ENCODE measurements around the gene GAB3.

Gene GAB3

GRCh38 chrX:154751203-154751668, 359 bp upstream of the GAB3 start:
- DNase-seq (ENCODE audit: low spot score) = no peak

- no peak for DNase-seq (ENCODE audit: low spot score)
Measured at GRCh38 chrX:154749856-154750255, 1.0 kb downstream of the GAB3 start.

GRCh38 chrX:154748712-154749339, 2.1 kb downstream of the GAB3 start:
- peak; percentile 44 for DNase-seq (ENCODE audit: low spot score)

GRCh38 chrX:154742613-154743012, 8.3 kb downstream of the GAB3 start:
- no peak for DNase-seq (ENCODE audit: low spot score)

GRCh38 chrX:154739952-154740465, 10.9 kb downstream of the GAB3 start:
- no peak for DNase-seq (ENCODE audit: low spot score)

DNA sequence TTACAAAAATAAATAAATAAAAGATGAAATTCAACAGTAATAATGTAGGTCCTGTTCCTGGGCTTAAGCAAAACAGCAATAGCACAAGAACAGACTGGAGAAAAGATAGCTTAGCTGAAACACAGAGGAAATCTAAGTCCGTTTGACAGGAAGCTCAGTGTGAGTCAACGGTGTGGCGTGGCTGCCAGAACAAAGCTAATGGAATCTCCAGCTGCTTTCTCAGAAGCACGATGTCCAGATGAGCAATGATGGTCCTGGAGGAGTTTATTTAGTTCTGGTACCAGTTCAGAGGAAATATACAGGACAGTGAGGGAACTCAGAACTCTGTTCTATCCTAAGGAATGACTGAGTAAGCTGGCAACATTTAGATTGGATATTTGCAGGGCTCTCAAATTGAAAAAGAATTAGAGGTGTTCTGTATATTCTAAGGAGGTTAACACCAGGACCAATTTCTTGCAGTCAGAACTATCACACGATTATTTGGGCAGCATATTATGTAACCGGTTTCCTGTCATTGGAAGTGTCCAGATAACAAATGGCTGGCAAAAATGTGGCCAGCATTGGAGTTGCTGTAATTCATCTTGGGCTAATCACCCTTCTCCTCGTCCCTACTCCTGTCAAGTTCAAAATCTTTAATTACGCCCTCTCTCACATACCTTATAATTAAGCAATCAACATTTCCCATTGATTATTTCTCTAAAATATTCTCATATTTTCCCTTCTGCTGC, 12.7 kb downstream of the GAB3 start:
- DNase-seq (ENCODE audit: low spot score) = peak; percentile 29

DNA sequence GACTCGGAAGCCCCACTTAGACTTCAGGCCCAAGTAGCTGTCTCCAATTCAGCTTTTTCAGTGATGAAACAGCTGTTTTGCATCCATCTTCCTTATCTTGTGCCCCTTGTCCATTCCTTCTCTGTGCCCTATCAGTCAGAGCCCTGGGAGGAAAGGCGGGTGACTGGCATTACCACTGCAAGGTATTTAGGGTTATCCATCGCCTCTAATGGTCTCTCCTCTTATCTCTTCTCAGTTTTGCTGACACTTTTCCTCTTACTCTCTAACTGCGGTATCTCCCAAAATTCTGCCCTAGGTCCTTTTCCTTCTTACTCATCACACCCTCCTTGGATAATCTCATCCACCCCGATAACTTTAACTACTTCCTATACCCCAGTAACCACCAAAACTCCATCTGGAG, 13.7 kb downstream of the GAB3 start:
- no peak for DNase-seq (ENCODE audit: low spot score)

- DNase-seq (ENCODE audit: low spot score) = peak; percentile 42
Measured at GRCh38 chrX:154735695-154736393, 15.0 kb downstream of the GAB3 start.

DNA sequence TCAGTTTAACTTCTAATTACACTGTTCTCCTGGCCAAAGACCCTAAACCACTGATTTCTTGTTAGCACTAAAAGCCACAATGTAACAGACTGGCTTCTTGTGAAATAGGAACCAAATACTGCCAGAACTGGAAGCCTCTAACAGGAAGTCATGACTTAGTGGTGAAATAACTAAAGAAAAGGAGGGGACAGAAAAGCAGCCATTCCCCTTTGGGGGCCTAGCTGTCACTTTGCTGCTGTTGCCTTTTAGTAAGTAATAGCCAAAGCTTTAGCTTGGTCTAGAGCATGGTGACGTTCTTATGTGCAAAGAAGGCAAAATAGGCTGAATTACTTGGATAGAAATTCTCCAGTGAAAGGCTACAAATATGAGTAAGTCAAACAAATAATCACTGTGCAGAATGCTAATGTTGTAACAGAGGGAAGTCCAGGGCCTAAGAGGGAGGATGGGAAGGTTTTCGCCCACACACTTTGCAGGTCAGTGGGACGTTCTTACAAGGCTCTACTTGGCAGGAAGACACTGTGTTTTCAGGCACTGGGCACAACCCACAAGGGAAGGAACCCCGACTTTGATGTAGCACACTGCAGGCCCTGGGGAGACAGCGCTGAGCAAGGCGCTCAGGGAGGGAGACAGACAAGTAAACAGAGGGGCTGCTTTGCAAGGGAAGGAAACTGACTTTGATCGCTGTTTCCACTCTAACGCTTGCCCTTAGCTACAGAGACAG, 16.7 kb downstream of the GAB3 start:
- no peak for DNase-seq (ENCODE audit: low spot score)

DNA sequence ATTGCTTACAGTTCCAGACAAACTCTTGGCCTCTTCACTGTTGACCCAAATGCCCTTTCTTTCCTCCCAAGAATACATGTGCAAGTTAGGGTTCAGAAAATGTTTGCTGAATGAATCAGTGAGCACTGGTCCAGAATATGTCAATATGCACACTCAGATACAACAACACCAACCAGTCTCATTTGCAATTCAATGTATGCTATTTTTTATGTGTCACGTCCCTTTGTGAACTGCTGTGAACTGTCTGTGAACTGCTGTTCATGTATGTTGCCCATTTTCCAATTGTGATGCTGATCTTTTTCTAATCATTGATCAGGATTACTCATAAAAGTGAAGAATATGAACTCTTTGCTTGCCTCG, 17.8 kb downstream of the GAB3 start:
- DNase-seq (ENCODE audit: low spot score) = no peak

DNA sequence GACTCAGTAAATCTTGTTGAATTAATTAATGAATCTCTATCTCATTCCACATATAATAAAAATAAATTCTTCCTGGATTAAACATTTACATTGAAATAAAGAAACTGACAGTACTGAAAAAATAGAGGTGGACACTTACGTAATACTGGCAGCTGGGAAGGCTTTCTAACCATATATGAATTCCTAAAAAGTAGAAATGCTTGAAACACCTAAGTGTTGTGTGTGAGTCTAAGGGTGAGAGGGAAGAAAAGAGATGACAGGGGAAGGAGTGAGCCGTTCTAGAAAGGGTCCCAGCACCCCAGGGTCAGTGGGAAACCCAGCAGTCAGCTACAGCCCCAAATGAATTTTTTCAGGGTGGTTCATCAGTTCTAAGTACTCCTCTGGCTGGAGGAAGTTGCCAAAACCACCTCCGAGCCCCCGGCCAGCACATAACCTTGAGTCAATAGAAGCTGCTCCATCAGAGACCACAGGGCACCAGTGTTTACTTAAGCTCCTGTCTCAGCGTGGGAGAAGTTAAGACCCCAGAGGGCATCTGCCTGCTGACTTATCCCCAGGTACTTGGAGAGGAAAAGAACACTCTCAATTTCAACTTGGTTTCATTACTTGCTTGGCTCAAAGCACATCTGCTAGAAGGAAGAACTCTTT, 18.3 kb downstream of the GAB3 start:
- no peak for DNase-seq (ENCODE audit: low spot score)

DNA sequence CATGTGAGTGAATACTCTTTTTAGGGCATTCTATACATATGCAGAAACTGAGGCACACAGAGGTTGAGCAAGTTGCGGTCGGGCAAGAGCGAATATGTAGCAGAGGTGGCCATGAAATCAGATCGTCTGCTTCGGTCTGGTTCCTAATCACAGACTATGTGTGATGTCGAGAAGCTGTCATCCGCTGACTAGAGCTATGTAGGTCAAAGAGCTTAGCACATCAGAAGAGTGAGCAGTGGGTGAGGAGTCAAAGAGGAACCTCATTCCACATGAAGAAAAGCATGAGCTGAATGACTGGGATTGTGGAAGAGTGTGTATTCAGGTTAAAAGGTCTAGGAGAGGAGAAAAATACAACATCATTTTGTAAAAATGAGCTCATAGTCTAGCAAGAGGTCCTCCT, 19.0 kb downstream of the GAB3 start:
- DNase-seq (ENCODE audit: low spot score) = no peak

- DNase-seq (ENCODE audit: low spot score) = no peak
Measured at GRCh38 chrX:154731184-154731583, 19.7 kb downstream of the GAB3 start.

GRCh38 chrX:154730253-154730891, 20.5 kb downstream of the GAB3 start:
- no peak for DNase-seq (ENCODE audit: low spot score)

DNA sequence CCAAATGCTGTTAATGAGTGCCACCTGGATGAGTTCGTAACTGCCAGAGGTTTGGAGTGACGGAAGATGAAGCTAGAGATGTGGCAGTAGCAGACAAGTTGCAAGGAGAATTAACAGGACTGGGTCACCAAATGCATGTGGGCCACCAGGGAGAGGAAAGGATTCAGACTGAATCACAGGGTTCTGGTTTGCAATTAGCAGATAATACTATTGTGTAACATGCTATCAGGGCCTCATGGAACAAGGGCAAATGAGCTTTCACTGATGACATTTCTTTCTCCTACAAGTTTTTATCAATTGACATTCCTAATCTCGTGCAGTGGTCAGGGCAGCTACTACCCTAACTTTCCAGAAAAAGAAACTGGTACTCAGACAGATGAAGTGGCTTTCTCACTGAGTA, 21.4 kb downstream of the GAB3 start:
- no peak for DNase-seq (ENCODE audit: low spot score)

DNA sequence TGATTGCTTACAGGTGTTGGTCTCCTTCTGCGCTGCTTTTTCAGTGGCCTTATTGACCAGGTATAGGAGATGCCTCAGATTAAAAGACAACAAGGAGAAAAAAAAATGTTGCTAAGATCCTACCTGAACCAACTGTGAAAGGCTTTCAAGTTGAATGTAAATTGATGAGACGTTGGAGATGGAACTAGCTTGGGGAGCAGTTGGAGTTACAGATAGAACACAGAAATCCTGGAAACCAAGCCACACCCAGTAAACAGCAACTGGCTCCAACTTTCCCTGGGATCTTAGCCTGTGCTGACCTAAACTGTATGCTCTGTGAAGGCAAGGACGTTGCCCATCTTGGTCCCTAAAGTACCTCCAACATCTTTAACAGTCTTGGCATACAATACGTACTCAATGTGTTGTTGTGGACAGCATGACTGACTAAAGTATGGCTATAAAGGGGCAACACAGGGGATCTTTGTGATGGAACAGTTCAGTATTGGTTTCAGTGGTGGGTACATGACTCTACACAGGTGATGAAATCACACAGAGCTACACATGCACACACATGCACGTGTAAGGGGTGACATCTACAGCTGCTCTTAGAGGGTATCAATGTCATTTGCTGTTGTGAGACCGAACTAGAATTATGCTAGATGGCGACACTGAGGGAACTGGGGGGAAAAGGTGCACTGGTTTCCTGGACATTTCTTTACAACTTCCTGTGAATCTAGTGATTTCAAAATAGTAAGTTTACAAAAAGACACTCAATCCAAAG, 22.3 kb downstream of the GAB3 start:
- DNase-seq (ENCODE audit: low spot score) = no peak

DNA sequence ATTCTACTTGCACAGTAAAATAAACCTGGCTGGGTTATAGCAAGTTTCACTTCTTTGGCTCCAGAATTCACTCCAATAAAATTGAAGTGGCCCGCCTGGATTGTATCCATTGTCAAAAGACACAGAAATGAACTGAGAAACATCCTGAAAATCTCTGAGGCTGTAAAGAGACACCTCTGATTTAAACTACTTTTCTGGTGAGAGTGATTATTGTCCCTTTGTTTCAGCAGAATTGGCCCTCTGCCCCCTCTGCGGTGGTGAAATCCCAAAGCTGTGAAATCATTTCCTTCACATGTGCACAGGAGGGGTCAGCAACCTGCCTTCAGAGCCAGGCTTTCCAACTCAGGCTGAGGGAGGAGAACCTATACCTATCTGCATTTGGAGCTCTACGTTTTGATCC, 23.0 kb downstream of the GAB3 start:
- no peak for DNase-seq (ENCODE audit: low spot score)

DNA sequence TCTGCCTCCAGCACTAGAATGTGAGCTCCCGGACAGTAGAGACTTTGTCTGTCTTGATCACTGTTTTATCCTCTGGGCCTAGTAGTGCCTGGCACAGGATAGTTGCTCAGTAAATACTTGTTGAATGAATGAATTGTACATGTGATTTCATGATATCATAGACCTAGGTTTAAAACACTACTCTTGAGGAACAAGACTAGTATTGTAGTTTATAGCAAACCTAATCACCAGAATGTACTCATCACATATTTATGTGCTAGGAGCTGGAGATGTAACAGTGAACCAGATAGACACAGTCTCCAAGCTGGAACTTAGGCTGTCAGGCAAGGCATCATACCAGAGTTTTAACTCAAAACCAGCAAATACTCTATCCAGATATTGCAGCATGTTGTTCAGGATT, 23.5 kb downstream of the GAB3 start:
- DNase-seq (ENCODE audit: low spot score) = no peak

GRCh38 chrX:154724993-154725756, 25.7 kb downstream of the GAB3 start:
- no peak for DNase-seq (ENCODE audit: low spot score)

DNA sequence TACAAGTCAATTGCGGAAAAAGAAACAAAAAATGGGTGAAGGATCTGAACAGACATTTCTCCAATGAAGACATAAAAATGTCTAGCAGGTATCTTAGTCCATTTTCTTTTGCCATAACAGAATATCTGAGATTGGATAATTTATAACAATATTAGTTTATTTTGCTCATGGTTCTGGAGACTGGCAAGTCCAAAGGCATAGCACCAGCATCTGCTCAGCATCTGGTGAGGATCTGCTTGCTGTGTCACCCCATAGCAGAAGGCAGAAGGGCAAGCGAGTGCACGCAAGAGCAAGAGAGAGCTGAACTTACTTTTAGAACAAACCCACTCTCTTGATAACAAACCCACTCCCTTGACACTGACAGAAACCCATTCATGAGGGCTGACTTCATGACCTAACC, 29.7 kb downstream of the GAB3 start:
- no peak for DNase-seq (ENCODE audit: low spot score)

Data from hepatic stellate cell (primary cell).